IgD-negative memory B cell (primary cell): Measurements from ENCODE around the gene FOXE1. TPM values are rescaled to one million over a fixed set of nuclear protein-coding genes. Genes with fewer than 3 reads are reported as not detected.

ENCODE experiments used
- H3K27ac Mint-ChIP-seq, 3 donors: one replicate each; pipeline ENCODE4 v1.8.0; 2020 to 2022; ENCODE audit warnings: mild to moderate bottlenecking in 3 of 3, mixed read lengths in 3 of 3, moderate library complexity in 1 of 3
- H3K27me3 Mint-ChIP-seq: one replicate; pipeline ENCODE4 v1.8.0; 2021; ENCODE audit warnings: mixed read lengths
- H3K36me3 Mint-ChIP-seq: one replicate; pipeline ENCODE4 v1.8.0; 2020; ENCODE audit warnings: mild to moderate bottlenecking, mixed read lengths
- H3K4me1 Mint-ChIP-seq, 3 donors: one replicate each; pipeline ENCODE4 v1.8.0; 2020 to 2022; ENCODE audit warnings: mixed read lengths in 3 of 3, mild to moderate bottlenecking in 1 of 3
- H3K4me3 Mint-ChIP-seq, 4 donors: one replicate each; pipeline ENCODE4 v1.8.0; 2020 to 2022; ENCODE audit warnings: mild to moderate bottlenecking in 4 of 4, mixed read lengths in 4 of 4, moderate library complexity in 3 of 4
- H3K9me3 Mint-ChIP-seq, 3 donors: one replicate each; pipeline ENCODE4 v1.8.0; 2020 to 2021; ENCODE audit warnings: mixed read lengths in 3 of 3, mild to moderate bottlenecking in 1 of 3
- polyA plus RNA-seq: library from polyadenylated mRNA; unstranded; fragments of 300-500 nt; fragmentation: Illumina TruSeq; gene quantifications from one replicate; pipeline ENCODE4 v1.2.3, GENCODE V29; 2021

Gene FOXE1
- polyA plus RNA-seq, 1 donor from 2014 or later = not detected

- H3K27me3 Mint-ChIP-seq = peaks cover 21% of the 10 kb centered on the region
- H3K4me1 Mint-ChIP-seq = peaks cover 7 to 15% (median 11%) of the 10 kb centered on the region in 3 donors
- peaks cover 0 to 23% (median 17%) of the 10 kb centered on the region in 3 donors for H3K9me3 Mint-ChIP-seq
These were observed 13.3 kb downstream of the FOXE1 start for GRCh38 chr9:97866300-97866699.

GRCh38 chr9:97866848-97867247 is 13.8 kb downstream of the FOXE1 start:
- Mint-ChIP-seq H3K4me1 (peaks cover 7 to 15% (median 14%) of the 10 kb centered on the region in 3 donors), H3K4me3 (peak overlapping the region in 3 of 4 donors; percentile 42 to 77 (median 55)), H3K36me3 (peaks cover 19% of the 10 kb centered on the region), H3K27me3 (peaks cover 16% of the 10 kb centered on the region), H3K9me3 (peaks cover 0 to 22% (median 17%) of the 10 kb centered on the region in 3 donors), H3K27ac (peak overlapping the region; percentile 9 to 71 (median 32))

More at GRCh38 chr9:97866300-97866699, 13.3 kb downstream of the FOXE1 start:
- peak overlapping the region in 2 of 3 donors; percentile 9 to 32 for H3K27ac Mint-ChIP-seq
- peaks cover 19% of the 10 kb centered on the region for H3K36me3 Mint-ChIP-seq
- H3K4me3 Mint-ChIP-seq = peak overlapping the region in 3 of 4 donors; percentile 42 to 77 (median 55)

- Mint-ChIP-seq H3K4me3 (peak overlapping the region in 2 of 4 donors; percentile 30 to 74), H3K36me3 (peaks cover 19% of the 10 kb centered on the region), H3K9me3 (peaks cover 0 to 19% (median 18%) of the 10 kb centered on the region in 3 donors), H3K27me3 (peaks cover 5% of the 10 kb centered on the region), H3K4me1 (peaks cover 7 to 15% (median 14%) of the 10 kb centered on the region in 3 donors), H3K27ac (peak overlapping the region in 1 of 3 donors; percentile 25)
These were observed 15.8 kb downstream of the FOXE1 start for GRCh38 chr9:97868859-97869258.

- Mint-ChIP-seq H3K4me3 (no peak overlapping the region), H3K27ac (no peak overlapping the region), H3K9me3 (peaks cover 0 to 2% (median 0%) of the 10 kb centered on the region in 3 donors), H3K4me1 (peaks cover 0 to 2% (median 0%) of the 10 kb centered on the region in 3 donors), H3K27me3 (peaks cover 1% of the 10 kb centered on the region), H3K36me3 (peaks cover 8% of the 10 kb centered on the region)
These were observed 20.4 kb downstream of the FOXE1 start for GRCh38 chr9:97873425-97873824.

- H3K4me1 Mint-ChIP-seq = peaks cover 0 to 2% (median 0%) of the 10 kb centered on the region in 3 donors
- H3K36me3 Mint-ChIP-seq = peaks cover 8% of the 10 kb centered on the region
- H3K27ac Mint-ChIP-seq = no peak overlapping the region
These were observed 20.9 kb downstream of the FOXE1 start for GRCh38 chr9:97873882-97874281.

GRCh38 chr9:97874624-97875023 is 21.6 kb downstream of the FOXE1 start:
- peaks cover 3% of the 10 kb centered on the region for H3K36me3 Mint-ChIP-seq
- peaks cover 0 to 2% (median 0%) of the 10 kb centered on the region in 3 donors for H3K4me1 Mint-ChIP-seq
- no peak overlapping the region for H3K27ac Mint-ChIP-seq
- peaks cover 1% of the 10 kb centered on the region for H3K27me3 Mint-ChIP-seq
- H3K9me3 Mint-ChIP-seq = peaks cover 0 to 2% (median 0%) of the 10 kb centered on the region in 3 donors
- H3K4me3 Mint-ChIP-seq = no peak overlapping the region

More at GRCh38 chr9:97873882-97874281, 20.9 kb downstream of the FOXE1 start:
- Mint-ChIP-seq H3K27me3 (peaks cover 1% of the 10 kb centered on the region), H3K4me3 (no peak overlapping the region), H3K9me3 (peaks cover 0 to 2% (median 0%) of the 10 kb centered on the region in 3 donors)

- no peaks in the 10 kb centered on the region for H3K27me3 Mint-ChIP-seq
- peaks cover 0 to 2% (median 0%) of the 10 kb centered on the region in 3 donors for H3K4me1 Mint-ChIP-seq
- H3K27ac Mint-ChIP-seq = no peak overlapping the region
- H3K4me3 Mint-ChIP-seq = no peak overlapping the region
- peaks cover 0 to 2% (median 0%) of the 10 kb centered on the region in 3 donors for H3K9me3 Mint-ChIP-seq
- peaks cover 3% of the 10 kb centered on the region for H3K36me3 Mint-ChIP-seq
These were observed 22.1 kb downstream of the FOXE1 start for GRCh38 chr9:97875111-97875510.

- no peaks in the 10 kb centered on the region for H3K27me3 Mint-ChIP-seq
- H3K4me3 Mint-ChIP-seq = no peak overlapping the region
- peaks cover 3% of the 10 kb centered on the region for H3K36me3 Mint-ChIP-seq
- H3K4me1 Mint-ChIP-seq = peaks cover 0 to 2% (median 0%) of the 10 kb centered on the region in 3 donors
- peaks cover 0 to 2% (median 0%) of the 10 kb centered on the region in 3 donors for H3K9me3 Mint-ChIP-seq
- H3K27ac Mint-ChIP-seq = no peak overlapping the region
These were observed 23.0 kb downstream of the FOXE1 start for GRCh38 chr9:97876061-97876460.

GRCh38 chr9:97880336-97880735 is 27.3 kb downstream of the FOXE1 start:
- peaks cover 9% of the 10 kb centered on the region for H3K36me3 Mint-ChIP-seq
- no peaks in the 10 kb centered on the region for H3K27me3 Mint-ChIP-seq
- no peaks in the 10 kb centered on the region for H3K4me1 Mint-ChIP-seq
- no peak overlapping the region for H3K27ac Mint-ChIP-seq
- H3K4me3 Mint-ChIP-seq = no peak overlapping the region
- H3K9me3 Mint-ChIP-seq = no peaks in the 10 kb centered on the region

- Mint-ChIP-seq H3K27ac (no peak overlapping the region), H3K27me3 (no peaks in the 10 kb centered on the region), H3K36me3 (peaks cover 8% of the 10 kb centered on the region), H3K4me3 (no peak overlapping the region), H3K4me1 (peaks cover 0 to 2% (median 0%) of the 10 kb centered on the region in 3 donors), H3K9me3 (peaks cover 4 to 7% (median 5%) of the 10 kb centered on the region in 3 donors)
These were observed 37.2 kb downstream of the FOXE1 start for GRCh38 chr9:97889941-97890887.

- Mint-ChIP-seq H3K27me3 (no peaks in the 10 kb centered on the region), H3K4me3 (no peak overlapping the region), H3K36me3 (peaks cover 10% of the 10 kb centered on the region), H3K4me1 (peaks cover 0 to 2% (median 0%) of the 10 kb centered on the region in 3 donors), H3K27ac (no peak overlapping the region), H3K9me3 (peaks cover 4 to 7% (median 5%) of the 10 kb centered on the region in 3 donors)
These were observed 38.7 kb downstream of the FOXE1 start for GRCh38 chr9:97891736-97892135.

GRCh38 chr9:97892421-97892820 is 39.4 kb downstream of the FOXE1 start:
- Mint-ChIP-seq H3K27ac (no peak overlapping the region), H3K4me1 (peaks cover 0 to 2% (median 0%) of the 10 kb centered on the region in 3 donors), H3K4me3 (no peak overlapping the region), H3K9me3 (peaks cover 4 to 7% (median 5%) of the 10 kb centered on the region in 3 donors), H3K27me3 (no peaks in the 10 kb centered on the region), H3K36me3 (peaks cover 10% of the 10 kb centered on the region)

- H3K27ac Mint-ChIP-seq = no peak overlapping the region
- no peaks in the 10 kb centered on the region for H3K4me1 Mint-ChIP-seq
- H3K9me3 Mint-ChIP-seq = peaks cover 4 to 7% (median 5%) of the 10 kb centered on the region in 3 donors
- peaks cover 9% of the 10 kb centered on the region for H3K36me3 Mint-ChIP-seq
- H3K27me3 Mint-ChIP-seq = no peaks in the 10 kb centered on the region
- no peak overlapping the region for H3K4me3 Mint-ChIP-seq
These were observed 42.2 kb downstream of the FOXE1 start for GRCh38 chr9:97895211-97895610.

- no peak overlapping the region for H3K27ac Mint-ChIP-seq
- H3K9me3 Mint-ChIP-seq = peaks cover 4 to 7% (median 5%) of the 10 kb centered on the region in 3 donors
- H3K36me3 Mint-ChIP-seq = peaks cover 9% of the 10 kb centered on the region
- H3K27me3 Mint-ChIP-seq = no peaks in the 10 kb centered on the region
- peak overlapping the region in 1 of 4 donors; percentile 9 for H3K4me3 Mint-ChIP-seq
- H3K4me1 Mint-ChIP-seq = peaks cover 0 to 2% (median 0%) of the 10 kb centered on the region in 3 donors
These were observed 42.8 kb downstream of the FOXE1 start for GRCh38 chr9:97895695-97896332.
